GM19467 (cell line): Measurements from ENCODE around the gene STUB1.
A peak's percentile ranks its signal among the peaks of the same experiment; 100 is the strongest.

Experiments
- ATAC-seq: cut with Tn5 transposase; IDR thresholded peaks from one replicate; pipeline ENCODE4 v1.9.1; 2021; ENCODE audit warnings: mild to moderate bottlenecking, moderate library complexity; ENCODE audit not compliant: unreplicated experiment

STUB1 gene

DNA sequence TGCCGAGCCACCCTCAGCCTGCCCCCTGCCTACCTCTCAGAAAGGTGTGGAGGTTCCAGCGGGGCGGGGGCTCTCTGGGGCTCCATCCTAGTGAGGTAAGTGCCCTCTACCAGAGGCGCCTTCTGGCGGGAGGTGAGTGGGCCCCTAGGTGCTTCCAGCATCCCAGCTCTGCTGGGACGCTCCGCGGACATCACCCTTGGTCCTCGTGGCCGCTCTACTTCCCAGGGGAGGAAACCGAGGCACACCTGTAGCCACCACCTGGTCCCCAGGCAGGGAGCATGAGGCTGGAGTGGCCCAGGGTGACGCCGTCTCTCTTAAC is 37.2 kb upstream of the STUB1 start:
- no peak for ATAC-seq

GRCh38 chr16:644556-644955 is 35.7 kb upstream of the STUB1 start:
- no peak for ATAC-seq

DNA sequence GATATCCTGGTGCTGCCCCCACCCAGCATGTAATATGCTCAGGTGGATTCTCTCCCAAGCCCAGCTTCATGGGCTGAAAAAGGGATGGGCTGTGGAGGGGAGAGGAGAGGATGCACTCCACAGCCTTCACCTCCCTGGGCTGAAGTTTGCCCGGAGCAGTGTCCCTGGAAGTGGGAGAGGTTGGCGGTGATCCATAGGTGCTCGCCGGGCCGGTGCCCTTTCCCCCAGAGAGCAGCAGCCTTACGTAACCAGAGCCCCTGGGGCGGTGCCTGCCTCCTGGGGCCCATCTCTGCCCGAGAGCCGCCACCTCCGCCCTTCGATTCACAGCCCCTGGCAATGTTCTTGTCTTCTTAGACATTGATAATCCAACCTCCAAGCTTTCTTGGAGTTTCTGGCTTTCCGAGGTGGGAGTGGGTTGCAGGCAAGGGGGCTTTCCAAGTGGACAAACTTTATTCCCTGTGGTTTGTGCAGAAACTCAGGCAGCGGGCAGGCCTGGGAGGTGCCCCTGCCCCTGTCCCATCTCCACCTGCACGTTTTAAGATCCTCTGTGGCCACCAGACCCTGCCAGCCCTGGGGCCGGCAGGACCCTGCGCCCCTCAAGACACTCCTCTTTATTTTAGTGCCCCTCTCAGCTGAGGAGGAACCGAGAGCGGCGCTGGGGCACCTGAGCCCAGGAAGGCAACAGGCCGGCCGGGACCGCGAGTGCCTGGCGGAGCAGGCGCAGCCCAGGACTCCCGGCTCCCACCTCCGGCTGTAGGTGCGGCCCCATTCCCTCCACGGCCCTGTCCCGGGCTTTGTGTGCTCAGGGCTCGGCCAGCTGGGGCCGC is 34.1 kb upstream of the STUB1 start:
- ATAC-seq: no peak

DNA sequence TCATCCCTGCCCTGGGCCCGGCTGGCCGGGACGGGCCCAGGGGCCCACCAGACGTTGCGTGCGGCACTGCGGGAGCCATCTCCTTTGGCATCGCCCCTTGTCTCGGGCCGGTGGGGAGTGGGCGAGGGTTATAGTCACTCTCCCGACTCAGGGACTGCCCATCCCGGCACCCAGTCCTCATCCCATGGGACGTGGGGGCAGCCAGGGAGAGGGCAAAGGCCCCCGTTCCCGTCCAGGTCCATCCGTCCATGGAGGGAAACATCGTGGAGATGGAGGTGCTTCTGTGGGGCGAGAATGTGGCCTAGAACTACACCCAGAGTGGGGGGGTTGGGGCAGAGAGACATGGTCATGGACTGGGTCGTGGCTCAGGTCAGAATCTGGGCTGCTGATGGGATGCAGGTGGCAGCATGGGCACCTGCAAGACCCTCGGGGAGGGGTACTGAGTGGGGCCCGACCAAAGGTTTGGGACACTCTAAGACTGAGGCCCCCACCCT is 33.5 kb upstream of the STUB1 start:
- ATAC-seq: no peak

DNA sequence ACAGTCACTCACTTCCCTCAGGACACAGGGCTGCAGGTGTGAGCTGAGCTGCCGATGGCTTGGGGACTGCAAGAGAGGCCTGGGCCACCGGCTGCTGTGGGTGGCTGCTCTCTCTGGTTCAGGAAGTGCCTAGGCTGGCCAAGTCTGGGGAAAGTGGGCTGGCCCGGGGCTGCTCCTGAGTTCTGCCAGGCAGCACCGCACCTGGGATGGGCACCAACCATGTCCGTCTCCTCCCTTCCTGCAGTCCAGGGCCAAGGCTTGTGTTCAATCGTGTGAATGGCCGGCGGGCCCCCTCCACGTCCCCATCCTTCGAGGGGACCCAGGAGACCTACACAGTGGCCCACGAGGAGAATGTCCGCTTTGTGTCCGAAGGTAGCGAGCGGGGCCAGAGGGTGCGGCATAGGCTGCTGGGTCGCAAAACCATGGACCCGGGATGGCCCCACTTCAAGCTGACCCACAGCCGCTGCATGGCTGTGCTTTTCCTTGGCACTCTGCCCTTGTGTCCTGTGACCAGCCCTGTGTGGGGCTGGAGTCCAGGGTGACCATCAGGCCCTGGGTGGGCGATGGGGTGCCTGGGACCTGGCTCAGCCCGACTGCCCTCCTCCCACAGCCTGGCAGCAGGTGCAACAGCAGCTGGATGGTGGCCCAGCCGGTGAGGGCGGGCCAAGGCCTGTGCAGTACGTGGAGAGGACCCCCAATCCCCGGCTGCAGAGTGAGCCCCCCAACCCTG is 32.9 kb upstream of the STUB1 start:
- ATAC-seq: no peak

- ATAC-seq: no peak
Observed at GRCh38 chr16:648071-648780, 32.0 kb upstream of the STUB1 start.

GRCh38 chr16:648781-649589 is 31.2 kb upstream of the STUB1 start, which contains the start of gene WDR90:
Gene WDR90 (plus strand): TSS chr16:649365. CDS start chr16:649417, 52 bp downstream.
- ATAC-seq: peak; percentile 74

- no peak for ATAC-seq
Observed at GRCh38 chr16:649631-650030, 30.6 kb upstream of the STUB1 start.

DNA sequence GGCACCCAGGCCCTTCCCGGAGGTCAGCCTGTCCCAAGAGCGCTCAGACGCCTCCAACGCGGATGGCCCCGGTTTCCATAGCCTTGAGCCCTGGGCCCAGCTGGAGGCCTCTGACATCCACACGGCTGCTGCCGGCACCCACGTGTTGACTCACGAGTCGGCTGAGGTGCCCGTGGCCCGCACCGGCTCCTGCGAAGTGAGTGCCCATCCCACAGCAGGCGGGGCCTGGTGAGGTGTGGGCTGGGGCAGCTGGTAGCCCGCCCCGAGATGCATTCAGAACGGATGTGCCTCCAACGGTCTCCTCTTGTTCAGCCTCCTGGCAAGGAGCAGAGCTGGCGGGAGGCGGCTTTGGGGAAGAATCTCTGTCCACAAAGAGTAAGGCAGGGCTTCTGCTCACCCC is 28.4 kb upstream of the STUB1 start:
- no peak for ATAC-seq

- no peak for ATAC-seq
Observed at GRCh38 chr16:652454-653305, 27.5 kb upstream of the STUB1 start.

DNA sequence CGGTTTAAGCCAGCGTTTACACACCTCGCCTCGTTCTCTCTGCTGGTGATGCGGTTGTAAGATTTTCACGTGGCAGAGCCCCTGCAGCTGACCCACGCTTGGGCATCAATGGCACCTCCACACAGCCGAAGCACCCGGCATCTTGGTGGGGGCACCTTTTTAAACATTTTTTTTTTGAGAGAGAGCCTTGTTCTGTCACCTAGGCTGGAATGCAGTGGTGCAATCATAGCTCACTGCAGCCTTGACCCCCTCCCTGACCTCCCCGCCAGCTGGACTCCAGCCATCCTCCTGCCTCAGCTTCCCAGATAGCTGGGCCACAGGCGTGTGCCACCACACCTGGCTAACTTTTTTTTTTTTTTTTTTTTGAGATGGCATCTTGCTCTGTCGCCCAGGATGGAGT is 26.2 kb upstream of the STUB1 start:
- ATAC-seq: no peak

DNA sequence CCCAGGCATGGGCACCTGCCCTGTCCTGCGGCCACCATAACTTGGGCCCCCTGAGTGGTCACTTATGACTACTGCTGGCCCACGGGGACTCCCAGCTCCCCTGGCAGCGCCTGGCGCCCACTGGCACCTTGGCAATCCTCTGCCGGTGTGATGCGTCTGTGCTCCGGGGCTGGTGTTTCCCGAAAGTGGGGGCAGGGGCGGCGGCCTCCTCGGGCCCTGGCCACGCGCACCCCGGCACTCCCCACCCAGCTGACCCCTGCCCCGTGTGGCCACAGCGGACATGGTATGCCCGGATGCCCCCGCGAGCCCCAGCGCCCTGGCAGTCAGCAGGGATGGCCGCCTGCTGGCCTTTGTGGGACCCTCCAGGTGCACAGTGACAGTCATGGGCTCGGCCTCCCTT is 22.7 kb upstream of the STUB1 start:
- no peak for ATAC-seq

DNA sequence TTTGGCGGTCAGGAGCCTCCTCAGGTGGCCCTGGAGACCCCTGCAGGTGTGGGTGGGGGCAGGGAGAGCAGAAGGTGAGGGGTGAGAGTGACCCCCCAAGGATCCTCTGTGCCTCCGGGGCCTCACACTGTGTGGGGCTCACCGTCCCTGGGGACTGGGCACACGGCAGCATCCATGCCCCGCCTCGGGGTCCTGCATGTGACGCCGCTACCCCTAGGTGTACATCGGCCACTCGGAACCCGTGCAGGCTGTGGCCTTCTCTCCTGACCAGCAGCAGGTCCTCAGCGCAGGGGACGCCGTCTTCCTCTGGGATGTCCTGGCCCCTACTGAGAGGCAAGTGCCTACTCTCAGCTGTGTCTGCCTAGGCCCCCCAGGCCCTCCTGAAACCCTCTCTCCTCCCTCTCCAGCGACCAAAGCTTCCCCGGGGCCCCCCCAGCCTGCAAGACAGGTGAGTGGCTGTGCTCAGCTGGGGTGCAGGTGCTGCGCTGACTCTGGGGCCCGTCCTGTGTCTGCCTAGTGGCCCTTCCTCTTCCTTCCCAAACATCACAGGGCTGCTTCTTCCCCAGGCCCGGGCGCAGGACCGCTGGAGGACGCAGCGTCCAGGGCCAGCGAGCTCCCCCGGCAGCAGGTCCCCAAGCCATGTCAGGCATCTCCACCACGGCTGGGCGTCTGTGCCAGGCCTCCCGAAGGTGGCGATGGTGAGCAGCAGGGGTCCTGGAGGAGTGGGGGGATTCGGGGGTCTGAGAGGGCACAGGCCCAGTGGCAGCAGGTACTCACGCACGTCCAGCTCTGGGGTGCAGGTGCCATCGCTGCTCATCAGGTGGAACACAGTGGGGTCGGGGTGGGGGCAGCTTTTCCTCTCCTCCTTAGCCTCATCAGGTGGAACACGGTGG is 21.3 kb upstream of the STUB1 start:
- no peak for ATAC-seq

DNA sequence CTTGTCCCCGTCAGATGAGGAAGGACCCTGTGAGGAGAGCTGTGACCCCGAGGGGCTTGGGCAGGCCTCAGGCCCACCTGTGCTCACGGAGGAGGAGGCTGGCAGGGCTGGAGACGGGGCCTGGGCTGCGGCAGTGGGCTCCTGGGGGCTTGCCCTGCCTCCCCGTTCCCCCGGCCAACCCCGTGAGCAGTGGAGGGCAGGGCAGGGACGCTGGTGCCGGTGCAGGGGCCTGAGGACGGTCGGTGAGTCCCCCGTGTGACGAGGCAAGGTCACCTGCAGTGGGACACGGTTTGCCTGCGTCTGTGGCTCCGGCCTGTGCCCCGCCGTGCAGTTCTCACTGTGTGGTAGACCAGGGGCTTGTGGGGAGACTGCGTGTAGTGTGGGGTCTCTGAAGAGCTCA is 20.6 kb upstream of the STUB1 start:
- no peak for ATAC-seq

GRCh38 chr16:660132-660458 is 20.1 kb upstream of the STUB1 start:
- no peak for ATAC-seq

- no peak for ATAC-seq
Observed at GRCh38 chr16:660459-661183, 19.6 kb upstream of the STUB1 start.

DNA sequence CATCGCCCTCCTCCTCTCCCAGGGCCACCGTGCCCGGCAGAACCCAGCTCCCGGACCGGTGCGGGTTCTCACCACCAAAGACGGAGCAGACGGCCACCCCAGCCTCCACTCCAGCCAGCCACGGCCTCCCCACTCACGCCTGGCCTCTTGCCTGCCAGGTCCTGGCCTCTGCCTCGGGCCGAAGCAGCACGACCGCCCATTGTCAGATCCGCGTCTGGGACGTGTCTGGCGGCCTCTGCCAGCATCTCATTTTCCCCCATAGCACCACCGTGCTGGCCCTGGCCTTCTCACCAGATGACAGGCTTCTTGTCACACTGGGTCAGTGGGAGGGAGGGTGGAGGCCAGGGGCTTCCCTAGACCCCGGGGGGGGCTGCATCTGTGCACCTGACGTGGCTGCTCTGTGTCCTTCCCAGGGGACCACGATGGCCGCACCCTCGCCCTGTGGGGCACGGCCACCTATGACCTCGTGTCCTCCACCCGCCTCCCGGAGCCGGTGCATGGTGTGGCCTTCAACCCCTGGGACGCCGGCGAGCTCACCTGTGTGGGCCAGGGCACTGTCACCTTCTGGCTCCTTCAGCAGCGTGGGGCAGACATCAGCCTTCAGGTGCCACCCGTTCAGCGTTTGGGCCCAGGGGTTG is 18.9 kb upstream of the STUB1 start:
- no peak for ATAC-seq

- no peak for ATAC-seq
Observed at GRCh38 chr16:662095-662494, 18.1 kb upstream of the STUB1 start.
